ENCODE results near the gene SUSD3. TPM values are rescaled to one million over a fixed set of nuclear protein-coding genes. Genes with fewer than 3 reads are reported as not detected.

Gene SUSD3
- total and polyA plus RNA-seq, 10 of the 15 experiments (the other 5 are each of a cell fraction or from before 2014, with no cell fraction given) = 2.5 to 92.0 (median 31.1) TPM

- TF ChIP-seq ATF2 (IDR thresholded peaks at IDR 0.05; ENCODE audit: low read length) (no peak), CTCF (IDR thresholded peaks at IDR 0.05 in 2 of 3, conservative IDR thresholded peaks at IDR 0.05 in 1 of 3; ENCODE audit: control insufficient read depth in 2 of 3, extremely low read depth in 1 of 3, insufficient read depth in 1 of 3, low read depth in 3 of 3, low read length in 3 of 3) (no peak), NR2C2 (IDR thresholded peaks at IDR 0.05; ENCODE audit: borderline replicate concordance, control insufficient read depth, insufficient read length, low read depth) (peak; percentile 95), RELB (IDR thresholded peaks at IDR 0.05; ENCODE audit: low read depth) (peak; percentile 96), MAX (IDR thresholded peaks at IDR 0.05; ENCODE audit: low read depth, low read length) (no peak; the same call in none of the 2 replicates), E2F8 (IDR thresholded peaks at IDR 0.05; ENCODE audit: low read depth, partially characterized antibody) (peak; percentile 47), POLR2A (IDR thresholded peaks at IDR 0.05; ENCODE audit: low read depth, low read length) (peak; percentile 84), ZNF217 (IDR thresholded peaks at IDR 0.05) (0 out of 2 replicates have a peak, but pooled peaks have one; percentile 60), BMI1 (IDR thresholded peaks at IDR 0.05; ENCODE audit: borderline replicate concordance) (peak; percentile 64; the same call in 1 of the 2 replicates), FOXK2 (IDR thresholded peaks at IDR 0.05) (peak; percentile 88), CUX1 (IDR thresholded peaks at IDR 0.05; ENCODE audit: insufficient replicate concordance, low read depth, low read length) (peak; percentile 94), NFXL1 (IDR thresholded peaks at IDR 0.05; ENCODE audit: borderline replicate concordance) (no peak), TCF3 (IDR thresholded peaks at IDR 0.05; ENCODE audit: borderline replicate concordance, insufficient read depth, low read depth, low read length) (peak; percentile 92)
These were observed 6.1 kb downstream of the SUSD3 start (continued) for GRCh38 chr9:93064392-93065134.
